Right ventricle myocardium inferior (tissue), 1 donor: ENCODE data around the gene STXBP1. TPM values are rescaled to one million over a fixed set of nuclear protein-coding genes. Genes with fewer than 3 reads are reported as not detected.

Source experiments
- ATAC-seq: fragments of 200-7000 bp; cut with Tn5 transposase; one replicate; pipeline ENCODE4 v1.9.1; 2020; ENCODE audit warnings: mild to moderate bottlenecking, moderate library complexity
- DNase-seq: peaks from one replicate; pipeline ENCODE4 v3.0.0; 2021; ENCODE audit errors: missing footprints
- intact Hi-C: fragments of 100-400 bp; cut with DNase I; formaldehyde crosslinking; loops from one replicate; pipeline ENCODE4 v1.11.0; 2022
- long read RNA-seq: library from polyadenylated mRNA; unstranded; transcript quantifications from one replicate; pipeline ENCODE4 v2.0.0, GENCODE V29; 2021
- total RNA-seq: library from RNA; stranded (reverse); fragmentation: NEBNext Ultra II Directional; extraction: Animal tissue kit (Norgen Biotek cat#: 25700); gene quantifications from one replicate; pipeline ENCODE4 v1.2.1, GENCODE V29; 2021
- donor health status: DM: no; HTN: yes; CAD: no; lungs with severe emphysema.

STXBP1 gene
- 51.5 TPM for total RNA-seq
- long read RNA-seq, transcript STXBP1-201 (19 exons, 3,765 nt), result major isoform, 6 of 14 reads
- long read RNA-seq, partial matches to known transcripts, result 3 of 14 reads
- long read RNA-seq, other reads (novel, unspliced or antisense), result 2 of 14 reads

- intact Hi-C loops, result loop anchor here (2.0 to 5.0 kb wide), 4 partner anchors 19 to 175 kb away; partner anchors contain the start of genes CDK9, PTRH1 and TTC16
- DNase-seq, result peak; percentile 93
These were observed at the start of gene STXBP1 for GRCh38 chr9:127611899-127612790. Gene STXBP1 (plus strand): TSS chr9:127612277. CDS start chr9:127612404, 127 bp downstream.

GRCh38 chr9:127562279-127562796 lies 49.7 kb upstream of the STXBP1 start:
- intact Hi-C loops, result no loop called here
- no peak for ATAC-seq
- peak; percentile 35 for DNase-seq

More at GRCh38 chr9:127611899-127612790, at the start of gene STXBP1:
- ATAC-seq, result peak; percentile 85

GRCh38 chr9:127562841-127563401 lies 49.2 kb upstream of the STXBP1 start:
- ATAC-seq (peak; percentile 23), DNase-seq (no peak)
- intact Hi-C loops, result no loop called here

- intact Hi-C loops, result no loop called here
These were observed 48.5 kb upstream of the STXBP1 start for GRCh38 chr9:127563579-127563978.

GRCh38 chr9:127565231-127565630 lies 46.8 kb upstream of the STXBP1 start:
- DNase-seq (no peak), ATAC-seq (no peak)
- intact Hi-C loops, result loop anchor here (5.0 kb wide), 1 partner anchor 113 kb away; the partner anchor contains the start of genes LRSAM1 and RPL12

More at GRCh38 chr9:127563579-127563978, 48.5 kb upstream of the STXBP1 start:
- ATAC-seq (no peak), DNase-seq (no peak)

- DNase-seq (no peak), ATAC-seq (no peak)
- intact Hi-C loops, result loop anchor here (5.0 kb wide), 1 partner anchor 114 kb away; the partner anchor contains the start of genes LRSAM1 and RPL12
These were observed 45.6 kb upstream of the STXBP1 start for GRCh38 chr9:127566351-127567001.

GRCh38 chr9:127567035-127567729 lies 44.9 kb upstream of the STXBP1 start:
- peak; percentile 82 for DNase-seq
- intact Hi-C loops, result loop anchor here (5.0 kb wide), 1 partner anchor 115 kb away; the partner anchor contains the start of genes LRSAM1 and RPL12
- ATAC-seq, result peak; percentile 53

GRCh38 chr9:127567730-127568617 lies 44.1 kb upstream of the STXBP1 start:
- DNase-seq (no peak), ATAC-seq (peak; percentile 12)
- intact Hi-C loops, result loop anchor here (2.0 to 5.0 kb wide), 2 partner anchors 39 to 116 kb away; partner anchors contain the start of genes LRSAM1 and RPL12

- DNase-seq (no peak), ATAC-seq (no peak)
- intact Hi-C loops, result loop anchor here (2.0 to 5.0 kb wide), 2 partner anchors 40 to 116 kb away; partner anchors contain the start of genes LRSAM1 and RPL12
These were observed 43.5 kb upstream of the STXBP1 start for GRCh38 chr9:127568618-127568970.

- ATAC-seq (peak; percentile 92), DNase-seq (peak; percentile 85)
- intact Hi-C loops, result loop anchor here (1.0 to 5.0 kb wide), 3 partner anchors 40 to 145 kb away; partner anchors contain the start of genes LRSAM1, RPL12 and ZNF79
These were observed 42.8 kb upstream of the STXBP1 start for GRCh38 chr9:127568971-127569885.

GRCh38 chr9:127569886-127570401 lies 42.1 kb upstream of the STXBP1 start:
- ATAC-seq, result no peak
- DNase-seq, result no peak
- intact Hi-C loops, result loop anchor here (1.0 to 5.0 kb wide), 3 partner anchors 41 to 146 kb away; partner anchors contain the start of genes LRSAM1, RPL12 and ZNF79

- intact Hi-C loops, result no loop called here
- ATAC-seq (no peak), DNase-seq (no peak)
These were observed 41.5 kb upstream of the STXBP1 start for GRCh38 chr9:127570533-127571111.

GRCh38 chr9:127571971-127572370 lies 40.1 kb upstream of the STXBP1 start:
- intact Hi-C loops, result no loop called here
- DNase-seq, result no peak

GRCh38 chr9:127572961-127573721 lies 38.9 kb upstream of the STXBP1 start:
- DNase-seq, result no peak
- ATAC-seq, result no peak
- intact Hi-C loops, result no loop called here

More at GRCh38 chr9:127571971-127572370, 40.1 kb upstream of the STXBP1 start:
- no peak for ATAC-seq
